Cortex of kidney (tissue), 1 donor: ENCODE results near the gene LCE1B.

Source experiments
- DNase-seq: peaks from one replicate; lab custom pipeline; 2025; lab: John Stamatoyannopoulos, UW

LCE1B gene

DNA sequence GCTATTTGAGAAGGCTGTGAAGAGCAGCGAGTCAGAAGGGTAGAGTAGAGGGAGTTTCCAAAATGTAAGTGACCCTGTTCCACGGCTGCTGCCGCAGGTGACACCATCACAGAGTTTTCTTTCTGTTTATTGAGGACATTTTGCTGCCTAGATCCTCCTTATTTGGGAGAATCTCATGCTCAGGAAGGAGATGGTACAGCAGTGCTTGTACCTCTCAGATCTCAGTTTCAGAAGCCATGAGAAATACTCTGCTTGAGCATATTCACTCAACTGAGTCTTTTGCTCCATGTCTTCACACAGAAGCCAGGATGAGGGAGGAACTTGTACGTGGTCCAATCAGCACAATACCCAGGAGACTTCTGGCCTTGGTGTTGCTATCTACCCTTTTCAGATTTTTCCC, 49.6 kb downstream of the LCE1B start:
- no peak for DNase-seq
